SKM-1 (cell line): ENCODE data around the gene ADPRHL1.

Experiments
- DNase-seq: peaks from one replicate; lab custom pipeline; 2025; ENCODE audit not compliant: unreplicated experiment; lab: John Stamatoyannopoulos, UW

ADPRHL1 gene

DNA sequence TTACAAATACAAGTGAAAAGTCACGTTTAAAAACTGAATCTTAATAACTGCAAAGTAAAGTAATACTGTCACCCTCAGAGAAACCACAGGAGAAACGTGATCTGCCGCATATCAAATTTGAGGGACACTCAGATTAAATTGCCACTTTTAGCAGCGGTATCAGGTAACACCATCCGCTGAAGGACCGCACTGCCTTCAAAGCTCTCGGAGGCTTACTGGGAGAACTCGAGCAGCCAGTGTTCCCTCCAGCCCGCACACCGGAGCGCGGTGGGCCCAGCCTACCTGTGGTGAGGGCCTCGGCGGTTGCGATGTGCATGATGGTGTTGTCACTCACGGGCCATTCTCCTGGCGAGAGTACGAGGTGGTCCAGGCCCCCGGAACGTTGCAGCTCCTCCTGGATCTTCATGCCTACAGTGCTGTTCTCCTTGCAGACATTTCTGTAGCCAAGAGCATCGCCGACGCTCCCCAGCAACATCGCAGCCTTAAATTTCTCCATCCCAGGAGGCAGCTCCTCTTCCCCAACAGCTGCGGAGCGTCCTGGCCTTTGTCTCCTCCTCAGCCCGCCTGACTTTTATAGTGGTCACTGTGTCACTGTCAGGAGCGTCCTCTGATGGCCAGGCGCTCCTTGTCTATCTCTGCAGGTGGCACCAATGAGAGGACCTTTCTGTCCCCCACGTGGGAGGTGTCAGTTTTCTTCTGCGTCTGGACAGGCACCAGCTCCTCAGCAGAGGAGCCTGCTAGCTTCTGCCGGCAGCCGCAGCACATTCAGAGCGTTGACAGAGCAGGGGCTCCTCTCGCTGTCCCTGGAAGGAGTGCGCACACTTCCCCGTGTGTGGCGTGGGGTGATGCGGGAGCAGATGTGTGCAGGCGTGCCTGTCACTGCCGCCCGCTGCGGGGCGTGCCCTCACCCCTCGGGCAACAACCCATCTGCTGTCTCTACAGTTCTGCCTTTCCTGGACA lies at the start of gene ADPRHL1:
TSS of gene ADPRHL1 (minus strand) at position 547 of the 960 bp plus-strand sequence. CDS start at position 496, 51 bp downstream.
- DNase-seq, result no peak

DNA sequence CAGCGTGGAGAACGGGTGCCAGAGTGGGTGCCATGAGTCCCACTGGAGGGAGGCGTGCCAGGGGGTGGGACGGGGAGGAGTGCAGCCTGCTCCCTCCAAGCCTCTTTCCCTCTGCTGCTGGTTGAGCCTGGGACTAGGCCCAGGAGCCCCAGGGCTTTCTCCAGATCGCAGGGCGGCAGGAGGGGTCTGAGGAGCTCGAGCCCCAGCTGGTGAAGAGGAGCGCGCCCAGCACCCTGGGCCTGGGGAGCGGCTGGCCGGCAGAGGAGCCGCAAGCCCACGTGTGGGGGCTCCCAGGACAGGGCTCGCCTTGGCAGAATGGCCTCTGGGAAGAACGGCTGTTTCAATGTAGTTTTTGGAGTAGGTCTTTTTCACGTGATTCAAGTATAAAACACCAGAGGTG lies 49.4 kb upstream of the ADPRHL1 start:
- DNase-seq, result no peak

DNA sequence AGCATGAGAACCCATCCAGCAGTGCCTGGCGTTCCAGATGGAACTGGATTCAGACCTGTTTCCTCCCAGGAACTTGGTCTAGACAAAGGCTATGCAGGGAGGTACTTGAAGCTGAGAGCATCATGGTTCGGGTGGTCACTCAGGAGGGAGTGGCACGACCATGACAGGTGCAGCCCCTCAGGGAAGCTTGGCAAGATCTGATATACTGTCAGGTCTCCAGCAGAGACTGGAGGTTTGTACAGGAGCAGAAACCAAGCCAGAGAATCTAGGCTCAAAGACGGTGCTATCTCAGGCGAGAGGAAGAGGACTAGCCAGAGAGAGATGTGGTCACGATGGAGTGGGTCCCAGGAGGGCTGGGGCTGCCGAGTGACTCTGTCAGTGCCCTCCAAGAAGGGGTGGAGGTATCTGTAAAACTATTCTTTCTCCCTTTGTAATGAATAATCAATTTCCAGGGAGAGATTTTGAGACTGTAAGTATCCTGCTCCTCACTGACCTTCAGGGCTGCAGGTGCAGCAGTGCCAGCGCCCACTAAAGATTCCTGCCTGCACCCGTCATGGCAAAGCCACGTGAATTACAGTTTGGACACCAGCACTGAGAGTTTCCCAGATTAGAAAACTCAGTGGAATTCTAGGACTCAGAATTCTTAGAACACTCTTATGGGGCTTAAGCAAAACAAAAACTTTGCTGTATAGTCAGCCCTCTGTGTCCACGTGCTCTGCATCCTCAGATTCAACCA lies 47.4 kb upstream of the ADPRHL1 start:
- no peak for DNase-seq

DNA sequence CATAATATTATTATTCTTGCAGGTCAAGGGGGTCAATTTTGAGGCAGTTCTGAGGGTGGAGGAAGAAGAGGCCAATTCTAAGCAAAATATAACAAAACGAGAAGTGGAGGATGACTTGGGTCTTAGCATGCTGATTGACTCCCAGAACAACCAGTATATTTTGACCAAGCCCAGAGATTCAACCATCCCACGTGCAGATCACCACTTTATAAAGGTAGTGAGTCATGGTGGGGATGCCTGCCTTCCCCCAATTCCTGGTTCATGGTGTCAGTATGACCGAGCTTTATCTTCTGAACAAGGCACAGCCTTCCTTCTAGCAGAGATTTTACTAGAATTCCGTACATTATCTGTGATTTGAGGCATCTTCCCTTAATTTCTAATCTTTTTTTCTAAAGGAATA lies 46.6 kb upstream of the ADPRHL1 start:
- no peak for DNase-seq

DNA sequence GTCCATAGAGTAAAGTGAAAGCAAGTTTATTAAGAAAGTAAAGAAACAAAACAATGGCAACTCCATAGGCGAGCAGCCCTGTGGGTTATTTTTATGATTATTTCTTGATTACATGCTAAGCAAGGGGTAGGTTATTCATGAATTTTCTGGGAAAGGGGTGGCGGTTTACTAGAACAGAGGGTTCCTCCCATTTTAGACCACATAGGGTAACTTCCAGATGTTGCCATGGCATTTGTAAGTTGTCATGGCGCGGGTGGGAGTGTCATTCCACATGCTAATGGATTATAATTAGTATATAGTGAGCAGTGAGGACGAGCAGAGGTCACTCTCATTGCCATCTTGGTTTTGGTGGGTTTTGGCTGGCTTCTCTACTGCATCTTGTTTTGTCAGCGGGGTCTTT lies 45.6 kb upstream of the ADPRHL1 start:
- no peak for DNase-seq

DNA sequence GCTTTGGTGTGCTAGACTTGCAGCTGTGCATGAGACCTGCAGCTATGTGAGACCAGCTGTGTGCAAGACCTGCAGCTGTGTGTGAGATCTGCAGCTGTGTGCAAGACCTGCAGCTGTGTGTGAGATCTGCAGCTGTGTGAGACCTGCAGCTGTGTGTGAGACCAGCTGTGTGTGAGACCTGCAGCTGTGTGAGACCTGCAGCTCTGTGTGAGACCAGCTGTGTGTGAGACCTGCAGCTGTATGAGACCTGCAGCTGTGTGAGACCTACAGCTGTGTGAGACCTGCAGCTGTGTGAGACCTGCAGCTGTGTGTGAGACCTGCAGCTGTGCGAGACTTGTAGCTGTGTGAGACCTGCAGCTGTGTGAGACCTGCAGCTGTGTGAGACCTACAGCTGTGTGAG lies 43.9 kb upstream of the ADPRHL1 start:
- DNase-seq, result no peak

DNA sequence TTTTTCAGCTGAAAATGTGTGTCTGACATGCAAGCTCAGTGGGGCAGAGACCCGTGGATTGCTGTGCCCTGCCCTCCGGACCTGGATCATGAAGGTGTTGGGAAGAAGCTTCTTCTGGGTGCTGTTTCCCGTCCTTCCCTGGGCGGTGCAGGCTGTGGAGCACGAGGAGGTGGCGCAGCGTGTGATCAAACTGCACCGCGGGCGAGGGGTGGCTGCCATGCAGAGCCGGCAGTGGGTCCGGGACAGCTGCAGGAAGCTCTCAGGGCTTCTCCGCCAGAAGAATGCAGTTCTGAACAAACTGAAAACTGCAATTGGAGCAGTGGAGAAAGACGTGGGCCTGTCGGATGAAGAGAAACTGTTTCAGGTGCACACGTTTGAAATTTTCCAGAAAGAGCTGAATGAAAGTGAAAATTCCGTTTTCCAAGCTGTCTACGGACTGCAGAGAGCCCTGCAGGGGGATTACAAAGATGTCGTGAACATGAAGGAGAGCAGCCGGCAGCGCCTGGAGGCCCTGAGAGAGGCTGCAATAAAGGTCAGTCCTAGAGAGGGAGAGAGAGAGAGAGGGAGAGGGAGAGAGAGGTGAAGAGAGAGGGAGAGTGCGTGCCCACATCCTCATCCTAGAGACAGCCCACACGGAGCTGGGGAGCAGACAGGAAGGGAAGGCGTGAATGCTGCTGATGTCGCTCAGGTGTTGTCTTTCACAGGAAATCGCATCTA lies 42.4 kb upstream of the ADPRHL1 start:
- no peak for DNase-seq

DNA sequence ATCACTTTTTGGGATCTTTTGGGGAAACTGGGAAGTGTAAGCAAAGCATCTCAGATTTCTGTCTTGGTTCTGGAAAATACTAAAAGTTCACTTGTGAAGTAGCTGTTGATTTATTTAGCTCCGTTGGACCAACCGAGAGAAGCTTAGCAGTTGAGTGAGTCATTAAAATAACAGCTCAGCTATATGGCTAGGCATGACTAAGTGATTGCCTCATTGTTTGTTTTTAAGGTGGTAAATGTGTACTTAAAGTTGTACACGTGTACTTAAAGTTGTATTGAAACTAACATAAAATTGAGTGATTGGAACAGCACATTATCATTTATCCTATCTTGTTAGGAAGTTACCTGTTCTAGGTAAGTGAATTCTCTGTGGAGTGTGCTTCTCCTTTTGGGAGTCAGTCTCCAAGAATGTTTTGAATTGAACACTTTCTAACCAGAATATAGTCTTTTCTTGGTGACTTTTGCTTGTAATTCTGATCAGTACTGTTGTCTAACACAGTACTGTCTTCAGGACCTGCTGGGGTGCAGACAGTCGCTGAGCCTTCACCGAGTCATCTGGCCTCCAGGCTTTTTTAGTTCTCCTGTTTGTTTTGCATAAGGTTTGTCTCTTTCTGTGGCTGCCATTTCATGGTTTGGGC lies 40.1 kb upstream of the ADPRHL1 start:
- no peak for DNase-seq

DNA sequence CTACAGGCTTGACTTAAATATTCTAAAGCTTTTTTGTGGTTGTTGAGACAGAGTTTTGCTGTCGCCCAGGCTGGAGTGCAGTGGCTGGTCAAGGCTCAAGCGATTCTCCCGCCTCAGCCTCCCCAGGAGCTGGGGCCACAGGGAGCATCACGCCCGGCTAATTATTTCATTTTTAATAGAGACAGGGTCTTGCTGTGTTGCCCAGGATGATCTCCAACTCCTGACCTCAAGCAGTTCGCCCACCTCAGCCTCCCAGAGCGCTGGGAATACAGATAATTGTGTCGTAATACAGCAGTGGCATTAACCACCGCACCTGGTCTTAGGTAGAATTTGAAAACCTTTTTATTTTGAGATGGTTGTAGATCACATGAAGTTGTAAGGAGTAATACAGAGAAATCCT lies 38.7 kb upstream of the ADPRHL1 start:
- DNase-seq, result no peak

DNA sequence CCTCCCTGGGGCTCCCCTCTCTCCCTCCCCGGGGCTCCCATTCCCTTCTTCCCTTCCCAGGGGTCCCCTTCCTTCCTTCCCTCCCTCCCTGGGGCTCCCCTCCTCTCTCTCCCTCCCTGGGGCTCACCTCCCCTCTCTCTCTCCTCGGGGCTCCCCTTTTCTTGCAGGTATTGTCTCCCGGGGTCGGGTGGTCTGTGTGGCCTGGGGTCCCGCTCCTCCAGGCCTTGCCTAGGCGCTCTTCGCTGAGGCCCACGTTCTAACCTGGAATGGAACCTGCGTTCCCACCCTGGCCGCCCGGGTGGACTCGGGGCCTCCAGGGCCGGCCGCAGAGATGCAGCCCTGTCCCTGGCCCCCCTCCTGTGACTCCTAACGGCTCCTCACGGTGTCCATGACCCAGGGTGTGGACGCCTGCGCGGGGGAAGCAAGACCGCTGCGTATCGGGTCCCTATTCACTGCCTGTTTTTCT lies 38.2 kb upstream of the ADPRHL1 start:
- no peak for DNase-seq

DNA sequence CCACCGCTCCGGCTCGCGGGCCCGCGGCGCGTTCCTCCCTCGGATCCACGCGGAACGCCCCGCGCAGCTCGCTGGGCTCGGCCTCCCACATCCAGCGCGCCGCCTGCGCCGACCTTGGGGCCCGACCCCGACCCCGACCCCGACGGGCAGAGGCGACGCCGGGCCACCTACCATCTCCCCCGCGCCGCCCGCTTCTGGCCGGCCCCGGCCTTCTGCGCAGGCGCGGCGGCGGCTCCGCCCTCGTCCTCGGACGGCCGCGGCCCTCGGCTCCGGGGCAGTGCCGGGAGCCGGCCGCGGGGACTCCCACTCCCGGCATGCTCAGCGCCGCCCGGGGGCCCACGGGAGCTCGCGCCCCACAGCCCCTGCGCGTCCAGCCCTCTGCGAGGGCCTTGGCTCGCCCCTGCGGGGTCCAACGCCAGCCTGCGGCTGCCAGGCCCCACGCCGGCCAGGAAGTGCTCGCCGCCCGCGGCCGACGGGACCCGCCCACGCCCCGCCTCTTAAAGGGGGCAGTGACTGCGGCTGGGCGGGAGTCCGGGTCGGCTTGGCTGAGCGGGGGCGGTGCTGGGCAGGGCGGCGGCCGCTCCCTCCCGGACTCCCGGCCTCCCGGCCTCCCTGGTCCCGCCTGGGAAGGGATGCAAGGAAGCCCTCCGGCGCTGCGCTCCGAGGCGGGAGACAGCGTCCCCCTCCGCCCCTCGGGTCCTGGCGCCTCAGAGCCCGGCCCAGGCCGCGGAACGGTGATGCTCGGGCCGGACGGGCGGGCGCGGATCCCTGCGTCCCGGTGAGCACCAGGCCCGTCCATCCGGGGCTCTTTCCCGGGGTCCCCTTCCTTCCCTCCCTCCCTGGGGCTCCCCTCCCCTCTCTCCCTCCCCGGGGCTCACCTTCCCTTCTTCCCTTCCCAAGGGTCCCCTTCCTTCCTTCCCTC lies 37.5 kb upstream of the ADPRHL1 start, which contains the start of gene DCUN1D2:
TSS of gene DCUN1D2 (minus strand) at position 216 of the 922 bp plus-strand sequence. CDS start at position 174, 42 bp downstream.
- peak; percentile 48 for DNase-seq

DNA sequence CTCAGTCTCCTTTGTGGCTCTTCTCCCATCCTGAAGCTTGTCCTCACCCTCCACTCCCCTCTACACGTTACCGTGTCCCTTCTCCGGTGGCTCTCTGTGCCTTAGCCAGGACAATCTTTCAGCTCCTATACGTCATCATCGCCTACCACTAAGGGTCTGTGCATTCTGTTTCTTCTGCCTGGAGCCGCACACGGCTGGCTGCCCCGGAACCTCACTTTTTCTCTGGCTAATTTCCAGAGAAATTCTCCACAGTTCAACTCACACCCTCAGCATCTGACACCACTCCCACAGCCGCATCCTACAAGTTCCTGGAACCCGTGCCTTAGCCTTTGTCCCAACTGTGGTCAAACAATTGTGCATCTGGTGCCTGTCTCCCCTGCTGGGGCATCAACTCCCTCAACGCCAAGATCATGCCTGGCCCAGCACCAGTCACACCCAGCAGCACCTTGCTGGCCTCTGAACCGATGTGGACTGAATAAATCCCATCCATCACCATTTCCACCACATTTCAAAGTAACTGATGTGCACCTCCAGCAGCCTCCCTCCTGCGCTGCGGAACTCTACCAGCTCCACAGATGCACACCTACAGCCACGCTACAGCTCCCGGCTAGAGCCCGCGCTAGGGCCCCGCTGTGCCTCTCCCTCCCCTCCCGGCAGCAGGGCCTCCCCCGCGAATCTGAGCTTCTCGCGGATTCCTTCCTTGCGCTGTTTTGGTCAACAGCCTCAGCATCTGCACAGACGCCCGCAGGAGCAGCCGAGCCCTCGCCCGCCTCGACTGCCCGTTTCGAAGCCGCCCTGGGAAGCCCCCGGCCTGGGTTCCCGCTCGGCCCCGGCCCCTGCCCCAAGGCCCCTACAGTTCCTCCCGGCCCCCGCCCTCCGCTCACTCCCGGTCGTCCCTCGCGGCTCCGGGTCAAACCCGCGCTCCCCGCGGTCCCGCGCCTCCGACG lies 36.5 kb upstream of the ADPRHL1 start:
- DNase-seq, result no peak

DNA sequence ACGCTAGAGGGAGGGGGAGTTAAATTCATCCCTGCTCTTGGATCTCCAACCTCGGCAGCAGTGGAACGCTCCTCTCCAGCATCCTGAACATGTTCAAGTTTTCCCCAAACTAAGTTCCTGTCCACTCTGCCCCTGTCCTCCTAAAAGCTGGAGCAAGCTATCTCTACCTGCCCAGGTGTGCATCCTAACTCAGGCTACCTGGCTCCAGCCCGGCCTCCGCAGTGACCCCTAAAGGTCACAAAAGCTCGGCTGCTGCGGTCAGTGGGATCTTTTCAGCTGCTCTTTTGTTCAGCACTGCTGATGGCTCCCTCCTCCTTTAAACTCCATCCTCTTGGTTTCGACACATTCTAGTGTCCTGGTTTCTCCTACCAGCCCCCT lies 35.9 kb upstream of the ADPRHL1 start:
- no peak for DNase-seq

DNA sequence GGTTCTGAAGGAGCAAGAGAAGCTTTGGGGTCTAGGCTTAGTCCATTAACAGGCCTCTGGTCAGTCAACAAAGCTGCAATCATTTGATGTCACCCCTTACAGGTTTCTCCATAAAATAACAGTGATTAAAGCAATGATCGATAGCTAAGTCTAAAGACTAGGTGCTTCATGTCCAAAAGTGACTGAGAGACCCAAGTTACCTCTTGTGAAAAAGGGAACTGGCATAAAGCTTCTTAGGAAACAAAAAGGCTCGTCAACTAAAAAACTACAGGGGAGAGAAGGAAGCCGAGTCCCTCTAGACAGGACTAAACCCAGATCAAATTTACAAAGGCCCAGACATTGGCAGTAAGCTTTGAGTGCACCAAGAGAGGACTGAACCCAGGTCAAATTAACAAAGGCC lies 35.0 kb upstream of the ADPRHL1 start:
- no peak for DNase-seq

DNA sequence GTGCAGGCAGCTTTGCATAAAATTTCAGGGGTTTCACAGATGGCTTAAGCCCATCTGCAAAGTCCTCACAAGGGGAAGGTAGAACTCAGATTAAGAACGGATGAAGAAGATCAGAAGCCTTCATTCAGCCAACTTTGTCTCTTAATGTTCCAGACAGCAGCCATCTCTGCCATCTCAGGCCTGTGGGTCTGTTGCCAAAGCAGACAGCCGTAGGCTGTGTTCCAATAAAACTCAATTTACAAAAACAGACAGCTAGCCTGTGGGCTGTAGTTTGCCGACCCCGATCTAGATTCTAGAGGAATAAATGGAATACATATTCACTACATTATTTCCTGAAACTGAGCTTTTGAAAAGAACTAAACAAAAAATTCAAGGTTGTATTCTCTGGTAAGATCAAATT lies 33.4 kb upstream of the ADPRHL1 start:
- DNase-seq, result no peak

DNA sequence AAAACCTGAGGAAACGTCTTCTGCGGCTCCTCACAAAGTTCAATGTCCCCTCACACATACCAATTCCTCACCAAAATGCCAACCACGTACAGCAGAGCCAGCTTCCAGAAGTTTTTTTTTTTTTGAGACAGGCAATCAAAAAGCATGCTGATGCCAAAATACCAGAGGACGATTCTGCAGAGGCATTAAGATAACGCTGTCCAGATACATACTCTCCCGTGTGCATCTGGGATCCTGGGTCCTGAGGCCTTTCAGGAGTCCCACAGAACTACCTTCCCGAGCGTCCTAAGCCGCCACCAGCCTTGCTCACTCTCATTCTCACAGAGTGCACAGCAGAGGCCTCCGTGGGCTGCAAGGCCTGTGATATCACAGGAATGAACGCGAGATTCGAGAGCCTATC lies 32.3 kb upstream of the ADPRHL1 start:
- DNase-seq, result no peak

DNA sequence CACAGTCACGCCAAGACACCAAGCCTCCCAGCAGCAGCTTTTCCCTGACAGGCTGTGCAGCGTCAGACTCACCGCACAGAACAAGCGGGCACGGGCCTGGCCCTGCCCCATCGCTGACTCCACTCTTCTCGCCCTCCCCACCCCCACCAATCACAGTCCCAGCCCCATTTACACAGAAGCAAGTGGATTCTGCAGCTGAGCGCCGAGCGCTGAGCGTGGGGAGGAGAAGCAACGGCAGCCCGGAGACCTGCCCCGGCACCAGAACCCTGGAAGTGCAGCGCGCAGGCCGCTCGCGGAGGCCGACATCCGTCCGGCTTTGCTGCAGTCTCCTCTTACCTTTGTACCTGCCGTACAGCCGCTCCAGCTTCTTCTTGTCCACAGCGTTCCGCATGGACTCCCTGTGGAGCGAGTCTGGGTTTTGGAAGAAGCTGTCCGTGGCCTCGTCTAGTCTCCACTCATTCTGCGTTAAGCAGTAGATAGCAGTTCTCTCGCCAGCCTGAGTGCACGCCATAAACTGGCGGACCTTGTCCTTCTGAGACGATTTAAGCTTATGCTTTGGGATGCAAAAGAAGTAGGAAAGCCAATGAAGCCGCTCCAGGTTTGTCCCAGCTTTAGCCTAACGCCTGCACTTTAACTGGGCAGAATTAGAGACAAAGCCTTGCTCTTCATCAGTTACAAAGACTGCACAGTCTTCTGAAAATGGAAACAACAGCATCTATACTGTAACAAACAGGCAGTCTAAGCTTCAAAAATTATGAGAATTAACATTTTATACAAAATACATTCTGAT lies 30.4 kb upstream of the ADPRHL1 start:
- DNase-seq, result no peak

DNA sequence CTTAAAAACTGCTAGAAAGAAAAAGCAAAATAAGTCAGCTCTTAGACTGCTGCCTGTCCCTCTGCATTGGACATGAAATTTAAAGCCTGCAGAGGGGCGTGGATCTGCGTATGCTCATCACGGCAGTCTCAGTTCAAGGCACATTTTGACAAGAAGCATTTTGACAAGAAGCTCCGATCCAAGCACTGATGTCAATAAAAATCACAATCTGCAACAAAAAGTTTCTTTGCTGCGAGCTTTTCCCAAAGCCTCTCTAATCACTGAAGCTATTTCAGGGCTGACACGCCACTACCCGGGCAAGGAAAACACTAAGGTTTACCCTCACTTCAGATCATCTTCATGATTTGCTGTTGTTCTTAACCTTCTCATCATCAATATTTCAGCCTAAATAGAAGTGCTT lies 29.8 kb upstream of the ADPRHL1 start:
- DNase-seq, result no peak
